Skin of body (tissue), 3 donors: Measurements from ENCODE around the gene NCKAP5L. TPM values are rescaled to one million over a fixed set of nuclear protein-coding genes. Genes with fewer than 3 reads are reported as not detected.

Source experiments
- DNase-seq: peaks from one replicate; lab custom pipeline; 2025; lab: John Stamatoyannopoulos, UW
- small RNA-seq: library from RNA; depleted of rRNA; stranded (forward); fragments of <200 nt; gene quantifications from one replicate; pipeline ENCODE3, GENCODE V24; 2014; ENCODE audit warnings: low replicate concordance
- total RNA-seq: library from RNA; depleted of rRNA; stranded (reverse); fragments of >200 nt; gene quantifications from one replicate; pipeline ENCODE4 v1.2.3, GENCODE V29; 2014

The NCKAP5L gene
- total RNA-seq, 1 donor from 2014 or later: 9.7 TPM

- peak; percentile 35 for DNase-seq
Observed at GRCh38 chr12:49741882-49742620, 86.2 kb downstream of the NCKAP5L start.

Small RNAs within 50 kb of the gene (small RNA-seq; reads per million reads assigned to genes)
- not detected for gene LSM6P2

Other genes starting within 250 kb of the NCKAP5L start
- 0.59 TPM for gene FAM186B, start 222.8 kb downstream of the NCKAP5L start, total RNA-seq
- gene PRPF40B, start 204.9 kb downstream of the NCKAP5L start, total RNA-seq: 10.4 TPM
- 24.1 TPM for gene FMNL3, start 121.0 kb downstream of the NCKAP5L start, total RNA-seq
- 228 TPM for gene TMBIM6, start 86.9 kb downstream of the NCKAP5L start, total RNA-seq
- 2.2 TPM for gene BCDIN3D, start 14.7 kb upstream of the NCKAP5L start, total RNA-seq
- 0.99 TPM for gene FAIM2, start 75.5 kb upstream of the NCKAP5L start, total RNA-seq
- gene AQP2, start 122.3 kb upstream of the NCKAP5L start, total RNA-seq: not detected
- 5.7 TPM for gene AQP5, start 133.5 kb upstream of the NCKAP5L start, total RNA-seq
- gene AQP6, start 144.5 kb upstream of the NCKAP5L start, total RNA-seq: 0.20 TPM
- 32.4 TPM for gene RACGAP1, start 197.1 kb upstream of the NCKAP5L start, total RNA-seq
- gene ASIC1, start 229.2 kb upstream of the NCKAP5L start, total RNA-seq: 4.0 TPM